Breast epithelium (tissue), 4 donors: ENCODE measurements around the gene WDR72. TPM values are rescaled to one million over a fixed set of nuclear protein-coding genes. Genes with fewer than 3 reads are reported as not detected.

Source experiments
- DNase-seq, 2 donors: peaks; one replicate each; pipeline ENCODE4 v3.0.0-alpha.2; 2019; ENCODE audit warnings: low spot score in 2 of 2
- H3K27ac ChIP-seq, 2 donors: fragments of 200-600 bp; sonication (generic) in 1 of 2; one replicate each; pipeline ENCODE4 v1.5.1; 2016 to 2019; ENCODE audit warnings: mild to moderate bottlenecking in 1 of 2
- H3K27me3 ChIP-seq, 2 donors: fragments of 200-600 bp; sonication (generic) in 1 of 2; one replicate each; pipeline versions ENCODE4 v1.5.1 to v1.6.0; 2017 to 2019; ENCODE audit warnings: control low read depth in 1 of 2, mild to moderate bottlenecking in 1 of 2
- H3K36me3 ChIP-seq: fragments of 200-600 bp; one replicate; pipeline ENCODE4 v1.5.1; 2019
- H3K4me1 ChIP-seq, 2 donors: fragments of 200-600 bp; sonication (generic); one replicate each; pipeline ENCODE4 v1.5.1; 2016 to 2019; ENCODE audit warnings: control low read depth in 1 of 2
- H3K4me3 ChIP-seq, 3 donors: fragments of 200-600 bp; sonication (generic); 1 replicate in 2 of 3; 2 replicates in 1 of 3; pipeline ENCODE4 v1.5.1; 2016 to 2019; ENCODE audit warnings: mild to moderate bottlenecking in 3 of 3, moderate library complexity in 2 of 3
- H3K9me3 ChIP-seq, 2 donors: fragments of 200-600 bp; sonication (generic) in 1 of 2; one replicate each; pipeline ENCODE4 v1.5.1; 2016 to 2019; ENCODE audit warnings: control low read depth in 1 of 2
- POLR2A ChIP-seq: fragments of 450-650 bp; IDR thresholded peaks from one replicate; pipeline ENCODE4 v1.6.1; 2016; ENCODE audit warnings: antibody characterized with exemption, mild to moderate bottlenecking, moderate library complexity
- POLR2AphosphoS5 ChIP-seq, 3 donors: sonication (generic); formaldehyde crosslinking; IDR thresholded peaks; one replicate each; pipeline ENCODE4 v1.6.1; 2017; ENCODE audit warnings: antibody characterized with exemption in 3 of 3
- intact Hi-C: fragments of 100-400 bp; cut with DNase I; formaldehyde crosslinking; loops from one replicate; pipeline ENCODE4 v1.15.1; 2023; ENCODE audit warnings: low total_unique reads
- total RNA-seq, 3 donors: library from RNA; depleted of rRNA; stranded (reverse); fragments of >200 nt; gene quantifications; one replicate each; pipeline ENCODE4 v1.1.0, GENCODE V29; 2016
- TF ChIP-seq, protein P1 (sequence below), 3 donors: fragments of 450-650 bp; IDR thresholded peaks; one replicate each; pipeline ENCODE4 v1.5.1; 2016 to 2017; ENCODE audit warnings: antibody characterized with exemption in 3 of 3, mild to moderate bottlenecking in 3 of 3, moderate library complexity in 3 of 3

Gene WDR72
- total RNA-seq, 3 donors from 2014 or later: 0.66 to 1.2 TPM; not detected in 1

DNA sequence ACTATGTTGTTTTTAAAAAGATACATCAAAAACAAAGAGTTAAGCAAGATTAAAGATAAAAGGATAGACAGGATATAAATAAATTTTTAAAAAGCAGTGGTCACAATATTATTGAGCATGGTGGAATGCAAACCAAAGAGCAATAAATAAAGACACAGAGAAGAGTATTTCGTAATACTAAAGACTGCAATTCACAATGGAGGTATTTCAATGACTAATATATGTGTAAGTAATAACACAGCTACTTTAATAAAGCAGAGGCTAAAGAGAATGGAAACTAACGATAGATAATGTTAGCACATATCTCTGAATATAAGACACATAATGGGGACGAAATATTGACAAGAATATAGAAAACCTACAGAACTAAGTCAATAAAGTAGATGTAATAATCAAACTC is 219.6 kb downstream of the WDR72 start:
- TF ChIP-seq, protein P1, sequence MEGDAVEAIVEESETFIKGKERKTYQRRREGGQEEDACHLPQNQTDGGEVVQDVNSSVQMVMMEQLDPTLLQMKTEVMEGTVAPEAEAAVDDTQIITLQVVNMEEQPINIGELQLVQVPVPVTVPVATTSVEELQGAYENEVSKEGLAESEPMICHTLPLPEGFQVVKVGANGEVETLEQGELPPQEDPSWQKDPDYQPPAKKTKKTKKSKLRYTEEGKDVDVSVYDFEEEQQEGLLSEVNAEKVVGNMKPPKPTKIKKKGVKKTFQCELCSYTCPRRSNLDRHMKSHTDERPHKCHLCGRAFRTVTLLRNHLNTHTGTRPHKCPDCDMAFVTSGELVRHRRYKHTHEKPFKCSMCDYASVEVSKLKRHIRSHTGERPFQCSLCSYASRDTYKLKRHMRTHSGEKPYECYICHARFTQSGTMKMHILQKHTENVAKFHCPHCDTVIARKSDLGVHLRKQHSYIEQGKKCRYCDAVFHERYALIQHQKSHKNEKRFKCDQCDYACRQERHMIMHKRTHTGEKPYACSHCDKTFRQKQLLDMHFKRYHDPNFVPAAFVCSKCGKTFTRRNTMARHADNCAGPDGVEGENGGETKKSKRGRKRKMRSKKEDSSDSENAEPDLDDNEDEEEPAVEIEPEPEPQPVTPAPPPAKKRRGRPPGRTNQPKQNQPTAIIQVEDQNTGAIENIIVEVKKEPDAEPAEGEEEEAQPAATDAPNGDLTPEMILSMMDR (IDR thresholded peaks at IDR 0.05): no peak
- TF ChIP-seq POLR2A: no peak
- Histone ChIP-seq H3K9me3 (no peaks in the 10 kb centered on the region), H3K36me3 (no peaks in the 10 kb centered on the region), H3K4me3 (no peak overlapping the region), H3K27me3 (no peaks in the 10 kb centered on the region), H3K4me1 (no peaks in the 10 kb centered on the region), H3K27ac (no peak overlapping the region)
- intact Hi-C loops: no loop called here
- DNase-seq: no peak

DNA sequence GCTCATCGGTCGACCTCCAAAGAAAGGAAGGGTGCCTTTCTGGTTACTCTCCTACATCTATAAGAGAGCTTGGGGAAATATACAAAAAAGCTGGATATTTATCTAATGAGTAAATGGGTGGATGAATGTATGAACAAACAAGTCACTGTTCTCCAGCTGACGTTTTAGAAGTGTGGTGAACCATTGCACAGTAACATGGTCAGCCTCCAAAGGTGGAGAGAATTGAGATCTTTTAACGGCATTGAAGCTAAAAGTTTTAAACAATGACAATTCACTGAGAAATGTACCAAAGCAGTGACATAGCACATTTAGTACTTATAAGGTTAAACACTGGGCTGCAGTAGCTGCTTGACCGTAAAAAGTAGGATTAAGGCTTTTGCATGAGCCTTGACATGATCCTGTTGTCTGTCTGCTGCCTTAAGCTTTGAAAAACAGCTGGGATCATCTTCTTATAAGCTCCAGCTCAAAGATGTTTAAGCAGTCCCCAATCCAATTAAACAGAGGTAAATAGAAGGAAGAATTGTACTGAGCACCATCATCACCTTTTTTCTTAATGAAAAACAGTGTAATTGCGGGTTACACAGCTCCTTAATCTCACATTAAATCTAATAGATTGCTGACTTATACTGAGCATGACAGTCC is 222.9 kb downstream of the WDR72 start:
- no peak overlapping the region for H3K4me3 ChIP-seq
- no peak for DNase-seq
- no peaks in the 10 kb centered on the region for H3K4me1 ChIP-seq
- H3K36me3 ChIP-seq: no peaks in the 10 kb centered on the region
- intact Hi-C loops: no loop called here
- no peak overlapping the region for H3K27ac ChIP-seq
- no peaks in the 10 kb centered on the region for H3K9me3 ChIP-seq
- TF ChIP-seq, protein P1 (IDR thresholded peaks at IDR 0.05): no peak
- TF ChIP-seq POLR2AphosphoS5 (IDR thresholded peaks at IDR 0.05) (no peak), POLR2A (no peak)
- H3K27me3 ChIP-seq: no peaks in the 10 kb centered on the region

DNA sequence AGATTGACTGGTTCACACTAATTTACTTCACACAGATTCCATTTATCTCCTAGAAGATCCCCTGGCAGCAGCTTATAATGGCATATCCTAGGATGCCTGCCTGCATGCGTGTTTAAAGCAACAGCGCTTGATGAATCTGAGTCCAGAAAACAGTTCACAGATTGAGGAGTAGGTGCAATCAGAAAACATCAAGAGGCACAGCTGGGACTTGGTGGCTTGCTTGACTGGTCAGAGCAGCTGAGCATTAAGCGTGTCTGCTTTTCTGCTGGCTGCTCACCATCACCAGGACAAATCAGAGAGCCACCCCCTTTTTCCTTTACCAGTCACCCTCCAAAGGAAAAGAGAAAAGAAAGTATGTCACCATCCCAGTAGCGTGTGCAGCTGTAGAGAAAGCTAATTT is 223.6 kb downstream of the WDR72 start:
- no peak for DNase-seq
- H3K4me3 ChIP-seq: no peak overlapping the region
- H3K4me1 ChIP-seq: no peaks in the 10 kb centered on the region
- H3K27me3 ChIP-seq: no peaks in the 10 kb centered on the region
- intact Hi-C loops: no loop called here
- H3K9me3 ChIP-seq: no peaks in the 10 kb centered on the region
- H3K36me3 ChIP-seq: no peaks in the 10 kb centered on the region
- no peak overlapping the region for H3K27ac ChIP-seq
- TF ChIP-seq POLR2A (no peak), POLR2AphosphoS5 (IDR thresholded peaks at IDR 0.05) (no peak)
- TF ChIP-seq, protein P1 (IDR thresholded peaks at IDR 0.05): no peak

DNA sequence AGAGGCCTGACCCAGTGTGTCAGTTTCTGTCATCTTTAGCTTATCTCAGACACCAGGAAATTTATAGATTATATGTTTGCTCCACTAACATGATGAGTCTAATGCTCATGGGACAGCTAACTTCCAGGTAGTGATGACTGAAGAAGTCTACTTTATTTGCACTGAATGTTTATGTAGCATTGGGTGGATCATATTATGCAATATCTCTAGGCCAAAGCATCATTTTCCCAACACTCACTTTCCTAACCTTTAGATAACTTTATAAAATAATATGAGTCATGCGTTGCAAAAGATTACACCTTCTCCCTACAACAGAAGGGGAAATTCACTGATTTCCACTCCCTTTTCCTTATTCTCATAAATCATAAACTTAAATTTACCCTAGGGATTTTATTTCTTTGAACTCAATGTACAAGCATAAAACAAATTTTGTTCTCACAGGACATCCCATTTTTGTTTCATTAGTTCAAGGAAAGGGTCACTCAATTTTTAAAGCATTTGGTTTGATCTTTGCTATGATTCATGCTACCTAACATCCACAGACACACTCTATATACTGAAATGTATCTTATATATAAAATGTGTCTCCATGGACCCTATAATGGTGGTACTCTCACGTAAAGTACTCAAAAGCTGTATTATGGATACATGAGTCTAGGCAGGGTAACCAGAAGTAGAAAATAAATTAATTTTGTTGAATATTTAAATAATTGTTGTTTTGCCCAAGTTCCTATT is 225.2 kb downstream of the WDR72 start:
- no peak for DNase-seq
- no peaks in the 10 kb centered on the region for H3K9me3 ChIP-seq
- H3K27me3 ChIP-seq: no peaks in the 10 kb centered on the region
- H3K4me3 ChIP-seq: no peak overlapping the region
- TF ChIP-seq POLR2AphosphoS5 (IDR thresholded peaks at IDR 0.05) (no peak), POLR2A (no peak)
- TF ChIP-seq, protein P1 (IDR thresholded peaks at IDR 0.05): no peak
- no peaks in the 10 kb centered on the region for H3K4me1 ChIP-seq
- intact Hi-C loops: no loop called here
- no peaks in the 10 kb centered on the region for H3K36me3 ChIP-seq
- no peak overlapping the region for H3K27ac ChIP-seq

DNA sequence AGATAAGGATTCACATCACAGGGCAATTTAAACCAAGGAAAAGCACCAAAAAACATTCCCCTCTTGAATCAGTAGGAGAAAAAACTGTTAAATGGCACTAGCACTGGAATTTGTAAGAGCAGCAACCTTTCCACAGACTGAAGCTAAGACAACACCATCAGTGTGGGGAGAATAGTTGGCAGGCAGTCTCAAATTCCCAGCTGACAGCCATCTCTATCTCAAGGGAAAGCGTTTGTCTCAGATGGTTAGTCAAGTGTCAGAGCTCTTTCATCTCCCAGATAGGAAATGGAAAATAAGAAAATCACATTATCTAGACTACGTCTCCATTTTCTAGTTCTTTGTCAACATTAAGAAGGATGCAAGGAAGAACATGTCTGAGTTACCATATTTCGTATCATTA is 228.7 kb downstream of the WDR72 start:
- Histone ChIP-seq H3K27me3 (no peaks in the 10 kb centered on the region), H3K4me3 (no peak overlapping the region), H3K4me1 (no peaks in the 10 kb centered on the region), H3K36me3 (no peaks in the 10 kb centered on the region), H3K27ac (no peak overlapping the region), H3K9me3 (no peaks in the 10 kb centered on the region)
- TF ChIP-seq, protein P1 (IDR thresholded peaks at IDR 0.05): no peak
- TF ChIP-seq POLR2AphosphoS5 (IDR thresholded peaks at IDR 0.05) (no peak), POLR2A (no peak)
- no peak for DNase-seq
- intact Hi-C loops: no loop called here
